Mammary epithelial cell (primary cell): ENCODE measurements around the gene BAG1.

ENCODE experiments used
- CTCF ChIP-seq, 2 donors: IDR thresholded peaks in 1 of 2; conservative IDR thresholded peaks in 1 of 2; 2 replicates each; pipeline ENCODE4 v1.5.1; 2011 to 2012; ENCODE audit warnings: inconsistent platforms in 2 of 2, low read length in 2 of 2, mild to moderate bottlenecking in 2 of 2, control low read depth in 1 of 2, low read depth in 1 of 2; ENCODE audit not compliant: insufficient read depth in 1 of 2; ENCODE audit errors: extremely low read depth in 1 of 2
- EZH2 ChIP-seq: IDR thresholded peaks from 2 replicates; pipeline ENCODE4 v1.6.1; 2012; ENCODE audit warnings: low read length, inconsistent platforms, borderline replicate concordance

GRCh38 chr9:33264003-33264472, 470 bp downstream of the BAG1 start:
- no peak for TF ChIP-seq CTCF (conservative IDR thresholded peaks at IDR 0.05 in 1 of 2, IDR thresholded peaks at IDR 0.05 in 1 of 2; ENCODE audit: extremely low read depth in 1 of 2, insufficient read depth in 1 of 2, low read depth in 1 of 2, low read length in 2 of 2)
- TF ChIP-seq EZH2, result no peak
